GM21737 (cell line): Measurements from ENCODE around the gene PAWR.
"Not testable (repeated sequence)": the region's sequence is repeated elsewhere in the genome, so short reads cannot be mapped to it uniquely, and the experiment has no call there.

Experiments used
- ATAC-seq: cut with Tn5 transposase; IDR thresholded peaks from one replicate; pipeline ENCODE4 v1.9.1; 2021; ENCODE audit warnings: mild to moderate bottlenecking, moderate library complexity; ENCODE audit not compliant: unreplicated experiment

Gene PAWR

GRCh38 chr12:79687711-79688260 lies 3.0 kb downstream of the PAWR start:
- ATAC-seq = no peak

- no peak for ATAC-seq
These were observed 4.6 kb downstream of the PAWR start for GRCh38 chr12:79686171-79686570.

- ATAC-seq = no peak
These were observed 5.7 kb downstream of the PAWR start for GRCh38 chr12:79685068-79685467.

GRCh38 chr12:79684338-79684737 lies 6.4 kb downstream of the PAWR start:
- not testable (repeated sequence) for ATAC-seq

- no peak for ATAC-seq
These were observed 8.2 kb downstream of the PAWR start for GRCh38 chr12:79682593-79682992.

GRCh38 chr12:79681008-79681590 lies 9.7 kb downstream of the PAWR start:
- ATAC-seq = no peak

- ATAC-seq = no peak
These were observed 10.7 kb downstream of the PAWR start for GRCh38 chr12:79680051-79680450.

GRCh38 chr12:79678306-79678705 lies 12.5 kb downstream of the PAWR start:
- ATAC-seq = no peak

- no peak for ATAC-seq
These were observed 13.1 kb downstream of the PAWR start for GRCh38 chr12:79677672-79678071.

GRCh38 chr12:79676579-79676978 lies 14.2 kb downstream of the PAWR start:
- no peak for ATAC-seq

- ATAC-seq = no peak
These were observed 16.1 kb downstream of the PAWR start for GRCh38 chr12:79674629-79675028.

GRCh38 chr12:79673354-79673753 lies 17.4 kb downstream of the PAWR start:
- ATAC-seq = no peak

- ATAC-seq = no peak
These were observed 22.7 kb downstream of the PAWR start for GRCh38 chr12:79668113-79668512.

- ATAC-seq = no peak
These were observed 25.4 kb downstream of the PAWR start for GRCh38 chr12:79665212-79665887.

GRCh38 chr12:79664518-79664917 lies 26.2 kb downstream of the PAWR start:
- ATAC-seq = no peak

- no peak for ATAC-seq
These were observed 28.5 kb downstream of the PAWR start for GRCh38 chr12:79662046-79662811.

GRCh38 chr12:79661629-79662028 lies 29.1 kb downstream of the PAWR start:
- no peak for ATAC-seq

- ATAC-seq = no peak
These were observed 30.8 kb downstream of the PAWR start for GRCh38 chr12:79659961-79660431.

GRCh38 chr12:79658221-79658620 lies 32.5 kb downstream of the PAWR start:
- no peak for ATAC-seq

- no peak for ATAC-seq
These were observed 33.6 kb downstream of the PAWR start for GRCh38 chr12:79657136-79657535.

GRCh38 chr12:79655036-79655435 lies 35.7 kb downstream of the PAWR start:
- no peak for ATAC-seq

GRCh38 chr12:79652521-79652920 lies 38.2 kb downstream of the PAWR start:
- no peak for ATAC-seq
